Panc1 (cell line): Measurements from ENCODE around the gene VSTM2L. TPM values are rescaled to one million over a fixed set of nuclear protein-coding genes. Genes with fewer than 3 reads are reported as not detected.

Source experiments
- ATAC-seq: fragments of 200-7000 bp; cut with Tn5 transposase; 2 replicates; pipeline ENCODE4 v1.9.1; 2020; ENCODE audit warnings: mild to moderate bottlenecking, moderate library complexity
- BruUV-seq: library from RNA; stranded (reverse); fragments of 400-500 nt; replicated peaks from 2 replicates; lab custom pipeline; 2021; lab: Mats Ljungman, UMichigan
- CTCF ChIA-PET: fragments of 300-600 bp; sonication (Branson Sonifier 250); formaldehyde crosslinking; loops from one replicate; lab custom pipeline; 2022; ENCODE audit warnings: antibody characterized with exemption; lab: Charles Lee
- POLR2A ChIA-PET: fragments of 300-600 bp; sonication (Branson Sonifier 250); formaldehyde crosslinking; loops from one replicate; lab custom pipeline; 2022; ENCODE audit warnings: antibody characterized with exemption; lab: Charles Lee
- DNase-seq: peaks from one replicate; pipeline ENCODE4 v3.0.0-alpha.2; 2010; ENCODE audit warnings: low read depth, low spot score
- H3K27ac ChIP-seq: 2 replicates; pipeline ENCODE4 v1.5.1; 2011; ENCODE audit warnings: mild to moderate bottlenecking, low read length, inconsistent platforms
- H3K27me3 ChIP-seq: fragments of 200-500 bp; sonication (Bioruptor generic); 2 replicates; pipeline ENCODE4 v1.6.0; 2014; ENCODE audit warnings: low read length, inconsistent platforms; ENCODE audit not compliant: control insufficient read depth, insufficient read depth
- H3K36me3 ChIP-seq: fragments of 200-500 bp; sonication (Bioruptor generic); 2 replicates; pipeline ENCODE4 v1.5.1; 2014; ENCODE audit warnings: inconsistent platforms, mild to moderate bottlenecking, low read length, moderate library complexity; ENCODE audit not compliant: control insufficient read depth, insufficient read depth
- H3K4me1 ChIP-seq: 2 replicates; pipeline ENCODE4 v1.5.1; 2011; ENCODE audit warnings: inconsistent platforms, mild to moderate bottlenecking, low read length, moderate library complexity; ENCODE audit not compliant: control insufficient read depth, insufficient read depth
- H3K4me3 ChIP-seq, 2 experiments: 2 replicates each; pipeline ENCODE4 v1.5.1; 2011 to 2012; ENCODE audit warnings: low read depth in 2 of 2, low read length in 2 of 2, mild to moderate bottlenecking in 2 of 2, inconsistent platforms in 1 of 2, moderate library complexity in 1 of 2
- H3K9me3 ChIP-seq: fragments of 200-500 bp; sonication (Bioruptor generic); 2 replicates; pipeline ENCODE4 v1.5.1; 2014; ENCODE audit warnings: low read depth, mild to moderate bottlenecking, inconsistent platforms, low read length, moderate library complexity; ENCODE audit not compliant: control insufficient read depth, insufficient read depth
- CTCF ChIP-seq: fragments of 450-650 bp; IDR thresholded peaks from 2 replicates; pipeline ENCODE4 v1.5.1; 2017; ENCODE audit warnings: mild to moderate bottlenecking
- POLR2AphosphoS5 ChIP-seq: IDR thresholded peaks from 2 replicates; pipeline ENCODE4 v1.6.1; 2012; ENCODE audit warnings: mild to moderate bottlenecking, low read depth, low read length, moderate library complexity
- SIN3A ChIP-seq: IDR thresholded peaks from 2 replicates; pipeline ENCODE4 v1.6.1; 2012; ENCODE audit warnings: low read depth, mild to moderate bottlenecking, low read length, moderate library complexity, borderline replicate concordance; ENCODE audit not compliant: insufficient read depth
- TCF7L2 ChIP-seq: IDR thresholded peaks from 2 replicates; pipeline ENCODE4 v1.6.1; 2011; ENCODE audit warnings: mild to moderate bottlenecking, low read depth, low read length, inconsistent platforms
- in situ Hi-C: cut with HindIII; loops from 2 replicates; pipeline ENCODE4 v1.10.0; 2016; ENCODE audit warnings: low sequenced_read_pairs, low pct_unique_long_range_greater_than_20kb
- intact Hi-C: fragments of 100-400 bp; cut with micrococcal nuclease; formaldehyde crosslinking; loops from one replicate; pipeline ENCODE4 v1.10.0; 2022; ENCODE audit not compliant: unreplicated experiment
- total RNA-seq: library from RNA; stranded (reverse); gene quantifications from one replicate; pipeline ENCODE4 v1.2.1, GENCODE V29; 2021; ENCODE audit not compliant: unreplicated experiment
- TF ChIP-seq, protein P1 (sequence below), 2 experiments: IDR thresholded peaks; 2 replicates each; pipeline ENCODE4 v1.6.1; 2011 to 2012; ENCODE audit warnings: low read depth in 2 of 2, control low read depth in 1 of 2, low read length in 1 of 2, mild to moderate bottlenecking in 1 of 2, moderate library complexity in 1 of 2; ENCODE audit not compliant: insufficient read depth in 1 of 2

VSTM2L gene
- total RNA-seq, 1 experiment from 2014 or later, result 16.0 TPM

GRCh38 chr20:37919389-37920040, 16.6 kb downstream of the VSTM2L start:
- DNase-seq, result no peak
- ATAC-seq, result no peak
- no peak overlapping the region for H3K4me3 ChIP-seq
- no peaks in the 10 kb centered on the region for H3K36me3 ChIP-seq
- peaks cover 18% of the 10 kb centered on the region for H3K4me1 ChIP-seq
- POLR2A ChIA-PET, result no interaction called here
- no peaks in the 10 kb centered on the region for H3K27me3 ChIP-seq
- intact Hi-C loops (loop anchor here (5.0 to 10.0 kb wide), 2 partner anchors 73 to 355 kb away; no protein-coding TSS in a partner anchor), in situ Hi-C loops (no loop called here)
- CTCF ChIA-PET, result no interaction called here
- H3K9me3 ChIP-seq, result no peaks in the 10 kb centered on the region
- TF ChIP-seq TCF7L2 (no peak), SIN3A (no peak), POLR2AphosphoS5 (no peak), CTCF (no peak)
- TF ChIP-seq, protein P1, sequence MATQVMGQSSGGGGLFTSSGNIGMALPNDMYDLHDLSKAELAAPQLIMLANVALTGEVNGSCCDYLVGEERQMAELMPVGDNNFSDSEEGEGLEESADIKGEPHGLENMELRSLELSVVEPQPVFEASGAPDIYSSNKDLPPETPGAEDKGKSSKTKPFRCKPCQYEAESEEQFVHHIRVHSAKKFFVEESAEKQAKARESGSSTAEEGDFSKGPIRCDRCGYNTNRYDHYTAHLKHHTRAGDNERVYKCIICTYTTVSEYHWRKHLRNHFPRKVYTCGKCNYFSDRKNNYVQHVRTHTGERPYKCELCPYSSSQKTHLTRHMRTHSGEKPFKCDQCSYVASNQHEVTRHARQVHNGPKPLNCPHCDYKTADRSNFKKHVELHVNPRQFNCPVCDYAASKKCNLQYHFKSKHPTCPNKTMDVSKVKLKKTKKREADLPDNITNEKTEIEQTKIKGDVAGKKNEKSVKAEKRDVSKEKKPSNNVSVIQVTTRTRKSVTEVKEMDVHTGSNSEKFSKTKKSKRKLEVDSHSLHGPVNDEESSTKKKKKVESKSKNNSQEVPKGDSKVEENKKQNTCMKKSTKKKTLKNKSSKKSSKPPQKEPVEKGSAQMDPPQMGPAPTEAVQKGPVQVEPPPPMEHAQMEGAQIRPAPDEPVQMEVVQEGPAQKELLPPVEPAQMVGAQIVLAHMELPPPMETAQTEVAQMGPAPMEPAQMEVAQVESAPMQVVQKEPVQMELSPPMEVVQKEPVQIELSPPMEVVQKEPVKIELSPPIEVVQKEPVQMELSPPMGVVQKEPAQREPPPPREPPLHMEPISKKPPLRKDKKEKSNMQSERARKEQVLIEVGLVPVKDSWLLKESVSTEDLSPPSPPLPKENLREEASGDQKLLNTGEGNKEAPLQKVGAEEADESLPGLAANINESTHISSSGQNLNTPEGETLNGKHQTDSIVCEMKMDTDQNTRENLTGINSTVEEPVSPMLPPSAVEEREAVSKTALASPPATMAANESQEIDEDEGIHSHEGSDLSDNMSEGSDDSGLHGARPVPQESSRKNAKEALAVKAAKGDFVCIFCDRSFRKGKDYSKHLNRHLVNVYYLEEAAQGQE (IDR thresholded peaks at IDR 0.05; ENCODE audit: insufficient read depth in 1 of 2, low read depth in 2 of 2, low read length in 1 of 2), result no peak
- BruUV-seq, result no TSS peak
- H3K27ac ChIP-seq, result no peak overlapping the region

GRCh38 chr20:37920270-37920669, 17.3 kb downstream of the VSTM2L start:
- Histone ChIP-seq H3K9me3 (no peaks in the 10 kb centered on the region), H3K4me3 (no peak overlapping the region), H3K27ac (no peak overlapping the region), H3K4me1 (peaks cover 18% of the 10 kb centered on the region), H3K27me3 (no peaks in the 10 kb centered on the region), H3K36me3 (no peaks in the 10 kb centered on the region)
- ChIA-PET POLR2A (no interaction called here), CTCF (no interaction called here)
- in situ Hi-C loops, result no loop called here
- no TSS peak for BruUV-seq
- DNase-seq (no peak), ATAC-seq (no peak)
- intact Hi-C loops, result no loop called here
- TF ChIP-seq POLR2AphosphoS5 (no peak), SIN3A (no peak)

DNA sequence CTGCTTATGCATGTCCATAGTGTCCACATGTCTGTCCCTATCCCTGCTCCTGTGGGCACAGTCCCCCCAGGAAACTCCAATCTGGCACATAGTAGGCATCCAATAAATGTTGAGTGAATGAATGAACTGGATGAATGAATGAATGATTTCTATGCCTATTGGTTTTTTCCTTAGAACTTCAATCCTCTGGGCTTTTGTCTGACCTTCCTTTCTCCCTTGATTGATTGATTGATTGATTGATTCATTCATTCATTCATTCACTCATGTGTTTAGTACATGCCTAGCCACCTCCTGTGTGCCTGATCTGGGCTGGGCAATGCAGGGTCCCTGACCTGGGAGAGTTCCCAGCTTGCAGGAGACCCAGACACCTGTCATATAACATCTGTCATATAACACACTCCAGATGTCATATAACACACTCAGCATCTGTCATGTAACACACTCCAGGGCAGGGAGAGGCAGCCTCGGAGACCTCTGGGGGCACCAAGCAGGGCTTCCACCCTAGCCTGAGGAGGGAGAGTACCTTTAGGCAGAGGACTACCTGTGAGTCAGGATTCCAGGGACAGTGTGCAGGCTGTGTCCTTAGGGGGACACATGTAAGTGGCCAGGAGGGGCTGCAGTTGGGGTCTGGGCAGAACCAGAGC, 17.9 kb downstream of the VSTM2L start:
- in situ Hi-C loops, result no loop called here
- no TSS peak for BruUV-seq
- Histone ChIP-seq H3K4me3 (no peak overlapping the region), H3K27me3 (no peaks in the 10 kb centered on the region), H3K27ac (no peak overlapping the region), H3K9me3 (no peaks in the 10 kb centered on the region), H3K36me3 (no peaks in the 10 kb centered on the region), H3K4me1 (peaks cover 17% of the 10 kb centered on the region)
- POLR2A ChIA-PET, result no interaction called here
- no peak for TF ChIP-seq POLR2AphosphoS5
- no peak for TF ChIP-seq TCF7L2
- TF ChIP-seq SIN3A, result no peak
- no peak for TF ChIP-seq CTCF
- TF ChIP-seq, protein P1 (IDR thresholded peaks at IDR 0.05; ENCODE audit: insufficient read depth in 1 of 2, low read depth in 2 of 2, low read length in 1 of 2), result no peak
- intact Hi-C loops, result no loop called here
- DNase-seq (no peak), ATAC-seq (no peak)
- CTCF ChIA-PET, result no interaction called here
